Measurements from ENCODE around the gene GRID1.

- TF ChIP-seq CTCF (IDR thresholded peaks at IDR 0.05) = no peak
- no peak for TF ChIP-seq POLR2A (IDR thresholded peaks at IDR 0.05)
Observed at GRCh38 chr10:86207226-86207625, 159.4 kb downstream of the GRID1 start.

All from lower leg skin (tissue), 3 donors.